ENCODE measurements around the gene AMFR. TPM values are rescaled to one million over a fixed set of nuclear protein-coding genes. Genes with fewer than 3 reads are reported as not detected.

Gene AMFR
- total RNA-seq, 4 donors from 2014 or later = 81.5 to 190 (median 112) TPM

DNA sequence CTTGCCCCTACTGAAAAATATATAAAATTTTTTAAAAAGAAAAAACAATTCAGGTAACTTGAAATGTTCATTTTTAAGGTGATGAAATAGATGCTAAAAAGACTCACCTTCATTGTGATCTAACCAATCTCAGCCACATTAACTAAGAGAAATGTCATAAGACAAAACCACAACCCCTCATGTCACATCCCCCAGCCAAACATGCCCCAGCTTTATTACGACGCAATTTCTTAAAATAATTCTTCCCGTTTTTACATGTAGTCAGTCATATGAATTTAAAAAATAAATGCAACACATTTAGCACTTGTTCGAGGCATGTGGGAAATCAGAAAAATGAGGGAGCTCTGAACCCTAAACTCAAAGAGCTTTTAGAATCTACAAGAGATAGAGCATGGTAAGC is 9.5 kb downstream of the AMFR start:
- no peaks in the 10 kb centered on the region for H3K4me1 ChIP-seq
- H3K4me3 ChIP-seq = no peak overlapping the region
- TF ChIP-seq, protein P1, sequence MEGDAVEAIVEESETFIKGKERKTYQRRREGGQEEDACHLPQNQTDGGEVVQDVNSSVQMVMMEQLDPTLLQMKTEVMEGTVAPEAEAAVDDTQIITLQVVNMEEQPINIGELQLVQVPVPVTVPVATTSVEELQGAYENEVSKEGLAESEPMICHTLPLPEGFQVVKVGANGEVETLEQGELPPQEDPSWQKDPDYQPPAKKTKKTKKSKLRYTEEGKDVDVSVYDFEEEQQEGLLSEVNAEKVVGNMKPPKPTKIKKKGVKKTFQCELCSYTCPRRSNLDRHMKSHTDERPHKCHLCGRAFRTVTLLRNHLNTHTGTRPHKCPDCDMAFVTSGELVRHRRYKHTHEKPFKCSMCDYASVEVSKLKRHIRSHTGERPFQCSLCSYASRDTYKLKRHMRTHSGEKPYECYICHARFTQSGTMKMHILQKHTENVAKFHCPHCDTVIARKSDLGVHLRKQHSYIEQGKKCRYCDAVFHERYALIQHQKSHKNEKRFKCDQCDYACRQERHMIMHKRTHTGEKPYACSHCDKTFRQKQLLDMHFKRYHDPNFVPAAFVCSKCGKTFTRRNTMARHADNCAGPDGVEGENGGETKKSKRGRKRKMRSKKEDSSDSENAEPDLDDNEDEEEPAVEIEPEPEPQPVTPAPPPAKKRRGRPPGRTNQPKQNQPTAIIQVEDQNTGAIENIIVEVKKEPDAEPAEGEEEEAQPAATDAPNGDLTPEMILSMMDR (IDR thresholded peaks at IDR 0.05) = no peak
- TF ChIP-seq POLR2A (IDR thresholded peaks at IDR 0.05) = no peak
- no peak for DNase-seq
- intact Hi-C loops (cut with DNase I; ENCODE audit: low total_unique reads) = no loop called here
- H3K27me3 ChIP-seq = no peaks in the 10 kb centered on the region
- H3K9me3 ChIP-seq = no peaks in the 10 kb centered on the region
- no peaks in the 10 kb centered on the region for H3K36me3 ChIP-seq
- H3K27ac ChIP-seq = no peak overlapping the region

DNA sequence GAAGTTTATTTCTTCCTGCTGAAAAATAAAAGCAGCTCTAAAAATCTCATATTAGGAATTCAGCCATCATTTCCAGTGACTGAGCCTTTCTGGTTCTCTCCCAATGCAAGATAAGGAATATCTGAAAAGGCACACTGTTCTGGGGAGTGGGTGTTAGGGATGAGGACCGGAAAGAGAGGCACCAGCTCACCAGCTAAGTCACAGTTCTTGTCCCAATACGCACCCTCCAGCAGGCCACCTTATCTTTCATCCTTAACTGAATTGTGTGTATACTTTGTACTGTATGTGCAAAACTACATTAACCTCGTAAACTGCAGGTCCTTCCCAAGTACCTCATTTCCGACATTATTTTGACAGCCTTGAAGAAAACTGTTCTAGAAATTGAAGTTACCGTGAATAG is 11.0 kb downstream of the AMFR start:
- no peaks in the 10 kb centered on the region for H3K9me3 ChIP-seq
- TF ChIP-seq, protein P1 (IDR thresholded peaks at IDR 0.05) = no peak
- TF ChIP-seq POLR2A (IDR thresholded peaks at IDR 0.05) = no peak
- DNase-seq = no peak
- H3K27ac ChIP-seq = no peak overlapping the region
- no peak overlapping the region for H3K4me3 ChIP-seq
- no peaks in the 10 kb centered on the region for H3K27me3 ChIP-seq
- H3K4me1 ChIP-seq = no peaks in the 10 kb centered on the region
- no peaks in the 10 kb centered on the region for H3K36me3 ChIP-seq
- intact Hi-C loops (cut with DNase I; ENCODE audit: low total_unique reads) = no loop called here

DNA sequence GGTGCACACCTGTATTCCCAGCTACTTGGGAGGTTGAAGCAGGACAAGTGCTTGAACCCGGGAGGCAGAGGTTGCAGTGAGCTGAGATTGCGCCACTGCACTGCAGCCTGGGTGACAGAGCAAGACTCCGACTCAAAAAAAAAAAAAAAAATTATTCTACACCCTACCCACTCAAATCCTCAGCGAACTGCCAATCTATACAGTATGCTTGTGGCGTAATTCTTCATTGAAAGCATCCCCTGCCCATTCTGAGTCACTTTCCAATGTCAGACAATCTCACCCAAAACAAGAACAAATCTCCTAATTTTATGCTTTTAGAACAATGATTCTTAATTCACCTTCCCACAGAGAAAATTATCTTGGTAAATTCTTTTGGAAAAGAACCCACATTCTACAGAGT is 12.0 kb downstream of the AMFR start:
- TF ChIP-seq POLR2A (IDR thresholded peaks at IDR 0.05) = no peak
- TF ChIP-seq, protein P1 (IDR thresholded peaks at IDR 0.05) = no peak
- Histone ChIP-seq H3K27ac (no peak overlapping the region), H3K27me3 (no peaks in the 10 kb centered on the region), H3K4me3 (no peak overlapping the region), H3K4me1 (no peaks in the 10 kb centered on the region), H3K36me3 (no peaks in the 10 kb centered on the region), H3K9me3 (no peaks in the 10 kb centered on the region)
- no peak for DNase-seq
- intact Hi-C loops (cut with DNase I; ENCODE audit: low total_unique reads) = no loop called here

DNA sequence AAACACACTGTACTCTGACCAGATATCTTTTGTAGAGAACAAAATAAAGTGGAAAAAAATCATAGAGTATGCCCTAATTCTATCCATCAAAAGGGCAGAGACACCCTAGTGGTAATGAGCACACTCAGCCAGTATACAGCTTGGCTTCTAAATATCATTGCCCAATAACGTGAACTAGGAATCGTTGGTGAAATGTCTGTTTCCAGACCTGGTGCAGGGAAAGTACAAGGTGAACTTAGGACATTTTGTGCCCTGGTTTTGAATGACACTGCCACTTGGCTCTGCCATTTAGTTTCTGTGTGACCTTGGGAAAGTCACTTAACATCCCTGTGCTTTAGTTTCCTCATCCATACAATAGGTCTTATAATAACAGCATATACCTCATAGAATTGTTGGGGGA is 13.7 kb downstream of the AMFR start:
- TF ChIP-seq POLR2A (IDR thresholded peaks at IDR 0.05) = no peak
- TF ChIP-seq, protein P1 (IDR thresholded peaks at IDR 0.05) = no peak
- Histone ChIP-seq H3K4me3 (no peak overlapping the region), H3K4me1 (no peaks in the 10 kb centered on the region), H3K36me3 (no peaks in the 10 kb centered on the region), H3K9me3 (no peaks in the 10 kb centered on the region), H3K27me3 (no peaks in the 10 kb centered on the region), H3K27ac (no peak overlapping the region)
- no peak for DNase-seq
- intact Hi-C loops (cut with DNase I; ENCODE audit: low total_unique reads) = no loop called here

DNA sequence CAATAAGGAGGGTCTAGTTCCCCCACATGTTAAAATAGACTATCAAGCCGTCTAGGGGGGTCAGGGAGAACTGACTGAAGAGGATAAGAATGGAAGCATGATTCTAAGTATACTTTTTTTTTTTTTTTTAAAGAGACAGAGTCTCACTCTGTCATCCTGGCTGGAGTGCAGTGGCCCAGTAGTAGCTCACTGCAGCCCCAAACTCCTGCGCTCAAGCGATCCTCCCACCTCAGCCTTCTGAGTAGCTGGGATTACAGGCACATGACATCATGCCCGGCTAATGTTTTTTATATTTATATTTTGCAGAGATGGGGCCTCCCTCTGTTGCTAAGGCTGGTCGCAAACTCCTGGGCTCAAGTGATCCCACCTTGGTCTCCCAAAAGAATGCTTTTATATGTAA is 14.2 kb downstream of the AMFR start:
- Histone ChIP-seq H3K27me3 (no peaks in the 10 kb centered on the region), H3K9me3 (no peaks in the 10 kb centered on the region), H3K36me3 (no peaks in the 10 kb centered on the region), H3K4me1 (no peaks in the 10 kb centered on the region), H3K27ac (no peak overlapping the region), H3K4me3 (no peak overlapping the region)
- no peak for DNase-seq
- TF ChIP-seq POLR2A (IDR thresholded peaks at IDR 0.05) = no peak
- TF ChIP-seq, protein P1 (IDR thresholded peaks at IDR 0.05) = no peak
- intact Hi-C loops (cut with DNase I; ENCODE audit: low total_unique reads) = no loop called here

All from uterus (tissue), 4 donors.